Measurements from ENCODE around the gene DAPK2.

Gene DAPK2

GRCh38 chr15:63984331-63984730 lies 62.0 kb downstream of the DAPK2 start:
- no peak for DNase-seq (ENCODE audit: low read depth)
- H3K4me3 ChIP-seq (ENCODE audit: low read depth, low read length), result no peak overlapping the region
- TF ChIP-seq CTCF (conservative IDR thresholded peaks at IDR 0.05; ENCODE audit: low read depth, low read length), result no peak

- no peak overlapping the region for H3K4me3 ChIP-seq (ENCODE audit: low read depth, low read length)
- no peak for DNase-seq (ENCODE audit: low read depth)
- TF ChIP-seq CTCF (conservative IDR thresholded peaks at IDR 0.05; ENCODE audit: low read depth, low read length), result peak; percentile 59
Observed at GRCh38 chr15:63983061-63983711, 63.1 kb downstream of the DAPK2 start.

- no peak overlapping the region for H3K4me3 ChIP-seq (ENCODE audit: low read depth, low read length)
- DNase-seq (ENCODE audit: low read depth), result no peak
- TF ChIP-seq CTCF (conservative IDR thresholded peaks at IDR 0.05; ENCODE audit: low read depth, low read length), result no peak
Observed at GRCh38 chr15:63982381-63982854, 63.9 kb downstream of the DAPK2 start.

- TF ChIP-seq CTCF (conservative IDR thresholded peaks at IDR 0.05; ENCODE audit: low read depth, low read length), result no peak
- DNase-seq (ENCODE audit: low read depth), result no peak
- no peak overlapping the region for H3K4me3 ChIP-seq (ENCODE audit: low read depth, low read length)
Observed at GRCh38 chr15:63981596-63982320, 64.5 kb downstream of the DAPK2 start.

- no peak overlapping the region for H3K4me3 ChIP-seq (ENCODE audit: low read depth, low read length)
- TF ChIP-seq CTCF (conservative IDR thresholded peaks at IDR 0.05; ENCODE audit: low read depth, low read length), result no peak
- no peak for DNase-seq (ENCODE audit: low read depth)
Observed at GRCh38 chr15:63979262-63979793, 67.0 kb downstream of the DAPK2 start.

- TF ChIP-seq CTCF (conservative IDR thresholded peaks at IDR 0.05; ENCODE audit: low read depth, low read length), result no peak
- DNase-seq (ENCODE audit: low read depth), result no peak
- H3K4me3 ChIP-seq (ENCODE audit: low read depth, low read length), result no peak overlapping the region
Observed at GRCh38 chr15:63978511-63979261, 67.6 kb downstream of the DAPK2 start.
